Nephron (organoid): Measurements from ENCODE around the gene SLC7A14.

Source experiments
- H3K27ac Mint-ChIP-seq, 3 experiments: 2 replicates each; pipeline ENCODE4 v1.8.0; 2020; ENCODE audit warnings: mixed read lengths in 3 of 3, mild to moderate bottlenecking in 2 of 3, moderate library complexity in 1 of 3
- H3K27me3 Mint-ChIP-seq: 2 replicates; pipeline ENCODE4 v1.8.0; 2021; ENCODE audit warnings: low read depth, mild to moderate bottlenecking, moderate library complexity, mixed read lengths
- H3K36me3 Mint-ChIP-seq: 2 replicates; pipeline ENCODE4 v1.8.0; 2020; ENCODE audit warnings: low read depth, mixed read lengths
- H3K4me1 Mint-ChIP-seq: 2 replicates; pipeline ENCODE4 v1.8.0; 2020; ENCODE audit warnings: mixed read lengths
- H3K4me3 Mint-ChIP-seq, 3 experiments: 2 replicates each; pipeline ENCODE4 v1.8.0; 2020; ENCODE audit warnings: mild to moderate bottlenecking in 3 of 3, mixed read lengths in 3 of 3, moderate library complexity in 2 of 3
- H3K9me3 Mint-ChIP-seq: 2 replicates; pipeline ENCODE4 v1.8.0; 2020; ENCODE audit warnings: mixed read lengths
- CTCF ChIP-seq, 3 experiments: fragments of 200-600 bp; sonication (generic); IDR thresholded peaks; one replicate each; pipeline ENCODE4 v1.5.0; 2021; ENCODE audit warnings: antibody characterized with exemption in 3 of 3; ENCODE audit not compliant: unreplicated experiment in 3 of 3

The SLC7A14 gene

GRCh38 chr3:170436697-170437096 is 149.2 kb downstream of the SLC7A14 start:
- H3K9me3 Mint-ChIP-seq: no peaks in the 10 kb centered on the region
- no peaks in the 10 kb centered on the region for H3K27me3 Mint-ChIP-seq
- no peaks in the 10 kb centered on the region for H3K4me1 Mint-ChIP-seq
- no peak overlapping the region for H3K27ac Mint-ChIP-seq
- peaks cover 38% of the 10 kb centered on the region for H3K36me3 Mint-ChIP-seq
- H3K4me3 Mint-ChIP-seq: no peak overlapping the region
- TF ChIP-seq CTCF (IDR thresholded peaks at IDR 0.05; ENCODE audit: unreplicated experiment in 3 of 3): no peak

GRCh38 chr3:170432416-170432815 is 153.5 kb downstream of the SLC7A14 start:
- no peaks in the 10 kb centered on the region for H3K27me3 Mint-ChIP-seq
- H3K27ac Mint-ChIP-seq: no peak overlapping the region
- peaks cover 46% of the 10 kb centered on the region for H3K36me3 Mint-ChIP-seq
- no peak for TF ChIP-seq CTCF (IDR thresholded peaks at IDR 0.05; ENCODE audit: unreplicated experiment in 3 of 3)
- no peak overlapping the region for H3K4me3 Mint-ChIP-seq
- H3K4me1 Mint-ChIP-seq: peaks cover 23% of the 10 kb centered on the region
- H3K9me3 Mint-ChIP-seq: no peaks in the 10 kb centered on the region

- H3K9me3 Mint-ChIP-seq: no peaks in the 10 kb centered on the region
- peaks cover 43% of the 10 kb centered on the region for H3K36me3 Mint-ChIP-seq
- peak overlapping the region in 2 of 3 experiments; percentile 52 to 73 for H3K27ac Mint-ChIP-seq
- peaks cover 26% of the 10 kb centered on the region for H3K4me1 Mint-ChIP-seq
- H3K27me3 Mint-ChIP-seq: no peaks in the 10 kb centered on the region
- no peak for TF ChIP-seq CTCF (IDR thresholded peaks at IDR 0.05; ENCODE audit: unreplicated experiment in 3 of 3)
- no peak overlapping the region for H3K4me3 Mint-ChIP-seq
Measured at GRCh38 chr3:170431054-170431453, 154.8 kb downstream of the SLC7A14 start.

- Mint-ChIP-seq H3K9me3 (no peaks in the 10 kb centered on the region), H3K27me3 (no peaks in the 10 kb centered on the region), H3K4me3 (no peak overlapping the region), H3K4me1 (peaks cover 29% of the 10 kb centered on the region), H3K27ac (peak overlapping the region; percentile 52 to 87 (median 86)), H3K36me3 (peaks cover 37% of the 10 kb centered on the region)
- no peak for TF ChIP-seq CTCF (IDR thresholded peaks at IDR 0.05; ENCODE audit: unreplicated experiment in 3 of 3)
Measured at GRCh38 chr3:170429050-170429449, 156.8 kb downstream of the SLC7A14 start.

GRCh38 chr3:170428095-170428494 is 157.8 kb downstream of the SLC7A14 start:
- no peak for TF ChIP-seq CTCF (IDR thresholded peaks at IDR 0.05; ENCODE audit: unreplicated experiment in 3 of 3)
- Mint-ChIP-seq H3K4me1 (peaks cover 29% of the 10 kb centered on the region), H3K36me3 (peaks cover 34% of the 10 kb centered on the region), H3K27me3 (no peaks in the 10 kb centered on the region), H3K9me3 (no peaks in the 10 kb centered on the region), H3K4me3 (no peak overlapping the region), H3K27ac (peak overlapping the region; percentile 52 to 87 (median 86))

GRCh38 chr3:170426240-170426797 is 159.6 kb downstream of the SLC7A14 start:
- Mint-ChIP-seq H3K36me3 (peaks cover 24% of the 10 kb centered on the region), H3K27ac (peak overlapping the region; percentile 42 to 75 (median 54)), H3K27me3 (no peaks in the 10 kb centered on the region), H3K9me3 (no peaks in the 10 kb centered on the region), H3K4me3 (no peak overlapping the region), H3K4me1 (peaks cover 36% of the 10 kb centered on the region)
- TF ChIP-seq CTCF (IDR thresholded peaks at IDR 0.05; ENCODE audit: unreplicated experiment in 3 of 3): no peak
